MM.1S (cell line): ENCODE measurements around the gene MAFF.

Experiments used
- CTCF ChIP-seq: fragments of 300-600 bp; sonication (generic); IDR thresholded peaks from 2 replicates; pipeline ENCODE4 v1.5.1; 2016; ENCODE audit warnings: antibody characterized with exemption, low read length, mixed read lengths
- EZH2 ChIP-seq: fragments of 300-600 bp; sonication (generic); optimal IDR thresholded peaks from 2 replicates; pipeline ENCODE3; 2017; ENCODE audit warnings: low read depth, mild to moderate bottlenecking, antibody characterized with exemption, low read length, mixed read lengths
- EZH2phosphoT487 ChIP-seq: fragments of 300-600 bp; sonication (generic); IDR thresholded peaks from 2 replicates; pipeline ENCODE4 v1.6.1; 2018; ENCODE audit warnings: antibody characterized with exemption, low read length

- TF ChIP-seq CTCF (no peak), EZH2phosphoT487 (no peak), EZH2 (no peak)
These were observed 27.3 kb downstream of the MAFF start for GRCh38 chr22:38228873-38229740.
